CD14-positive monocyte (primary cell): ENCODE results near the gene ATF7IP2. TPM values are rescaled to one million over a fixed set of nuclear protein-coding genes. Genes with fewer than 3 reads are reported as not detected.

Experiments
- DNase-seq, 3 donors: peaks; one replicate each; pipeline ENCODE4 v3.0.0-alpha.2; 2011 to 2022
- H2AFZ ChIP-seq: 2 replicates; pipeline ENCODE4 v1.6.0; 2012; ENCODE audit warnings: mild to moderate bottlenecking, low read depth, low read length, inconsistent platforms; ENCODE audit not compliant: insufficient read depth, poor library complexity, severe bottlenecking
- H3K27ac ChIP-seq, 2 donors: 1 replicate in 1 of 2; 2 replicates in 1 of 2; pipeline ENCODE4 v1.5.1; 2012 to 2013; ENCODE audit warnings: low read length in 2 of 2, control low read depth in 1 of 2, inconsistent platforms in 1 of 2, low read depth in 1 of 2, mild to moderate bottlenecking in 1 of 2
- H3K27me3 ChIP-seq, 2 donors: one replicate each; pipeline versions ENCODE4 v1.6.0 to v1.6.1; 2011 to 2013; ENCODE audit warnings: low read length in 2 of 2; ENCODE audit not compliant: control insufficient read depth in 2 of 2, insufficient read depth in 2 of 2
- H3K36me3 ChIP-seq, 2 donors: replicated peaks in 1 of 2; 1 replicate in 1 of 2; 2 replicates in 1 of 2; pipeline versions ENCODE4 v1.5.1 to v1.6.1; 2012 to 2013; ENCODE audit warnings: low read length in 2 of 2, control low read depth in 1 of 2, inconsistent platforms in 1 of 2, mild to moderate bottlenecking in 1 of 2; ENCODE audit not compliant: insufficient read depth in 2 of 2, control insufficient read depth in 1 of 2
- H3K4me1 ChIP-seq, 2 donors: 1 replicate in 1 of 2; 2 replicates in 1 of 2; pipeline versions ENCODE4 v1.5.1 to v1.6.1; 2012 to 2013; ENCODE audit warnings: low read length in 2 of 2, control low read depth in 1 of 2, inconsistent platforms in 1 of 2, mild to moderate bottlenecking in 1 of 2, moderate library complexity in 1 of 2; ENCODE audit not compliant: insufficient read depth in 2 of 2, control insufficient read depth in 1 of 2
- H3K4me2 ChIP-seq: replicated peaks from 2 replicates; pipeline ENCODE3; 2012; ENCODE audit warnings: low read length, moderate library complexity, mild to moderate bottlenecking; ENCODE audit not compliant: poor library complexity, severe bottlenecking; ENCODE audit errors: extremely low read depth
- H3K4me3 ChIP-seq, 3 experiments: fragments of 200-600 bp in 1 of 3; sonication (generic) in 1 of 3; replicated peaks in 1 of 3; 1 replicate in 2 of 3; 2 replicates in 1 of 3; pipeline ENCODE4 v1.5.1; 2011 to 2013; ENCODE audit warnings: low read length in 3 of 3, mild to moderate bottlenecking in 3 of 3, control low read depth in 2 of 3, low read depth in 2 of 3, inconsistent platforms in 1 of 3, moderate library complexity in 1 of 3
- H3K79me2 ChIP-seq: 2 replicates; pipeline ENCODE4 v1.6.0; 2012; ENCODE audit warnings: mild to moderate bottlenecking, control low read depth, inconsistent platforms, low read length, moderate library complexity; ENCODE audit not compliant: insufficient read depth
- H3K9ac ChIP-seq: 2 replicates; pipeline ENCODE4 v1.6.0; 2017; ENCODE audit warnings: low read length, mild to moderate bottlenecking; ENCODE audit not compliant: insufficient read depth, poor library complexity, severe bottlenecking
- H3K9me3 ChIP-seq, 2 donors: replicated peaks in 1 of 2; 1 replicate in 1 of 2; 2 replicates in 1 of 2; pipeline versions ENCODE4 v1.5.1 to v1.6.1; 2012 to 2013; ENCODE audit warnings: low read length in 2 of 2, control low read depth in 1 of 2; ENCODE audit not compliant: control insufficient read depth in 1 of 2, insufficient read depth in 1 of 2
- H4K20me1 ChIP-seq: 2 replicates; pipeline ENCODE4 v1.6.0; 2012; ENCODE audit warnings: mild to moderate bottlenecking, low read length, control low read depth, moderate library complexity; ENCODE audit not compliant: insufficient read depth
- H3K27ac Mint-ChIP-seq, 7 donors: one replicate each; pipeline ENCODE4 v1.8.0; 2020; ENCODE audit warnings: mild to moderate bottlenecking in 7 of 7, mixed read lengths in 7 of 7, moderate library complexity in 6 of 7, inconsistent platforms in 2 of 7
- H3K27me3 Mint-ChIP-seq, 3 donors: one replicate each; pipeline ENCODE4 v1.8.0; 2021 to 2022; ENCODE audit warnings: low read depth in 3 of 3, mild to moderate bottlenecking in 3 of 3, mixed read lengths in 3 of 3, moderate library complexity in 3 of 3, inconsistent platforms in 1 of 3
- H3K36me3 Mint-ChIP-seq, 2 donors: one replicate each; pipeline ENCODE4 v1.8.0; 2020; ENCODE audit warnings: mixed read lengths in 2 of 2, inconsistent platforms in 1 of 2, mild to moderate bottlenecking in 1 of 2
- H3K4me1 Mint-ChIP-seq: one replicate; pipeline ENCODE4 v1.8.0; 2020; ENCODE audit warnings: mild to moderate bottlenecking, mixed read lengths
- H3K4me3 Mint-ChIP-seq, 2 donors: one replicate each; pipeline ENCODE4 v1.8.0; 2020; ENCODE audit warnings: mild to moderate bottlenecking in 2 of 2, mixed read lengths in 2 of 2, moderate library complexity in 1 of 2
- H3K9me3 Mint-ChIP-seq, 7 donors: one replicate each; pipeline ENCODE4 v1.8.0; 2020 to 2022; ENCODE audit warnings: mixed read lengths in 7 of 7, mild to moderate bottlenecking in 6 of 7, moderate library complexity in 6 of 7, inconsistent platforms in 2 of 7
- WGBS: methylation state at CpG from one replicate; pipeline ENCODE4 v1.1.5; 2013; ENCODE audit warnings: missing lambda C conversion rate; ENCODE audit not compliant: insufficient coverage; 5-methylcytosine and 5-hydroxymethylcytosine counted together
- intact Hi-C, 2 donors: fragments of 100-400 bp; cut with micrococcal nuclease; formaldehyde crosslinking; loops; one replicate each; pipeline versions ENCODE4 v1.15.0 to v1.15.1; 2023
- polyA plus RNA-seq, 3 donors: library from polyadenylated mRNA; depleted of rRNA in 1 of 3; unstranded in 2 of 3; stranded (reverse) in 1 of 3; fragments of 300-500 nt in 2 of 3; fragments of >200 nt in 1 of 3; fragmentation: Illumina TruSeq in 2 of 3; gene quantifications; 1 replicate in 2 of 3; 2 replicates in 1 of 3; pipeline ENCODE4 v1.2.3, GENCODE V29; 2012 to 2021
- TF ChIP-seq, protein P1 (sequence below): fragments of 200-600 bp; IDR thresholded peaks from one replicate; pipeline ENCODE4 v1.8.0; 2022; ENCODE audit warnings: antibody characterized with exemption, mild to moderate bottlenecking

The ATF7IP2 gene
- polyA plus RNA-seq, 3 donors = 8.7 to 36.4 (median 11.9) TPM

DNA sequence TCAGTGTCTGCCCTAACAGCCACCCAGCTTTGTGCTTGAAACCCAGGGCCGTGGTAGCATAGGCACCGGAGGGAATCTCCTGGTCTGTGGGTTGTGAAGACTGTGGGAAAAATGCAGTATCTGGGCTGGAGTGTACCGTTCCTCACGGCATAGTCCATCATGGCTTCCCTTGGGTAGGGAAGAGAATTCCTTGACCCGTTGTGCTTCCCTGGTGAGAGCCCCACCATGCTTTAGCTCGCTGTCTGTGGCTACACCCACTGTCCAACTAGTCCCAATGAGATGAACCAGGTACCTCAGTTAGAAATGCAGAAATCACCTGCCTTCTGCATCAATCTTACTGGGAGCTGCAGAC is 67.3 kb downstream of the ATF7IP2 start:
- Histone ChIP-seq H2AFZ (no peak overlapping the region), H3K27me3 (no peaks in the 10 kb centered on the region), H3K9ac (no peak overlapping the region), H3K4me2 (no peak overlapping the region), H3K4me3 (no peak overlapping the region), H3K36me3 (peaks cover 2 to 34% of the 10 kb centered on the region in 2 donors), H3K27ac (no peak overlapping the region), H3K9me3 (peaks cover 2 to 16% of the 10 kb centered on the region in 2 donors), H3K4me1 (no peaks in the 10 kb centered on the region), H4K20me1 (no peaks in the 10 kb centered on the region), H3K79me2 (no peaks in the 10 kb centered on the region)
- H3K9me3 Mint-ChIP-seq = peaks cover 18 to 46% (median 34%) of the 10 kb centered on the region in 7 donors
- no peak overlapping the region for H3K4me3 Mint-ChIP-seq
- no peaks in the 10 kb centered on the region for H3K27me3 Mint-ChIP-seq
- TF ChIP-seq, protein P1, sequence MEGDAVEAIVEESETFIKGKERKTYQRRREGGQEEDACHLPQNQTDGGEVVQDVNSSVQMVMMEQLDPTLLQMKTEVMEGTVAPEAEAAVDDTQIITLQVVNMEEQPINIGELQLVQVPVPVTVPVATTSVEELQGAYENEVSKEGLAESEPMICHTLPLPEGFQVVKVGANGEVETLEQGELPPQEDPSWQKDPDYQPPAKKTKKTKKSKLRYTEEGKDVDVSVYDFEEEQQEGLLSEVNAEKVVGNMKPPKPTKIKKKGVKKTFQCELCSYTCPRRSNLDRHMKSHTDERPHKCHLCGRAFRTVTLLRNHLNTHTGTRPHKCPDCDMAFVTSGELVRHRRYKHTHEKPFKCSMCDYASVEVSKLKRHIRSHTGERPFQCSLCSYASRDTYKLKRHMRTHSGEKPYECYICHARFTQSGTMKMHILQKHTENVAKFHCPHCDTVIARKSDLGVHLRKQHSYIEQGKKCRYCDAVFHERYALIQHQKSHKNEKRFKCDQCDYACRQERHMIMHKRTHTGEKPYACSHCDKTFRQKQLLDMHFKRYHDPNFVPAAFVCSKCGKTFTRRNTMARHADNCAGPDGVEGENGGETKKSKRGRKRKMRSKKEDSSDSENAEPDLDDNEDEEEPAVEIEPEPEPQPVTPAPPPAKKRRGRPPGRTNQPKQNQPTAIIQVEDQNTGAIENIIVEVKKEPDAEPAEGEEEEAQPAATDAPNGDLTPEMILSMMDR = no peak
- intact Hi-C loops = no loop called here
- 100% methylated on average over 3 of the region's 6 CpGs for WGBS
- peaks cover 43 to 73% of the 10 kb centered on the region in 2 donors for H3K36me3 Mint-ChIP-seq
- no peak for DNase-seq
- no peaks in the 10 kb centered on the region for H3K4me1 Mint-ChIP-seq
- peak overlapping the region in 1 of 7 donors; percentile 53 for H3K27ac Mint-ChIP-seq

DNA sequence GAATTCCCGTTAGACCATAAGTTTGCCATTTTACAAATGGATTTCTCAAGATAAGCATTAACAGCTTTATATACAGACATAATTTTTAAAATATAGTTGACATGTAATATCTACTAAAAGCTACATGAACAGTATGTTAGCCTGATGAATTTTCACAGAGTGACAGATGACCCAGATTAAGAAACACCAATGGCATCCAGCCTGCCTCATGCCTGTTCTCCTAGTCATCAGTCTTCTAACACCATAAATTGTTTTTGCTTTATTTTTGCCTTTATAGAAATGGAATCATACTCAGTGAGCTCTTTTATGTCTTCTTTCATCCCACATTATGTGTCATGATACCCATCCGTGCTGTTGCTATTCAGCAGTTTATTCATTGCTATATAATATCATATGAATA is 80.0 kb downstream of the ATF7IP2 start:
- intact Hi-C loops = no loop called here
- Histone ChIP-seq H3K4me2 (no peak overlapping the region), H3K27ac (no peak overlapping the region), H3K36me3 (peaks cover 0 to 9% of the 10 kb centered on the region in 2 donors), H3K4me1 (no peaks in the 10 kb centered on the region), H3K9ac (no peak overlapping the region), H4K20me1 (no peaks in the 10 kb centered on the region), H3K79me2 (no peaks in the 10 kb centered on the region), H2AFZ (no peak overlapping the region), H3K4me3 (no peak overlapping the region), H3K9me3 (no peaks in the 10 kb centered on the region), H3K27me3 (no peaks in the 10 kb centered on the region)
- Mint-ChIP-seq H3K36me3 (peaks cover 13 to 16% of the 10 kb centered on the region in 2 donors), H3K9me3 (peaks cover 0 to 10% (median 2%) of the 10 kb centered on the region in 7 donors), H3K4me3 (no peak overlapping the region), H3K4me1 (no peaks in the 10 kb centered on the region), H3K27ac (no peak overlapping the region), H3K27me3 (peaks cover 0 to 1% (median 0%) of the 10 kb centered on the region in 3 donors)
- TF ChIP-seq, protein P1 = no peak
- no CpG with 5 or more reads among the region's 2 CpGs for WGBS
- DNase-seq = no peak
